H9 (cell line): ENCODE measurements around the gene PLSCR4. TPM values are rescaled to one million over a fixed set of nuclear protein-coding genes. Genes with fewer than 3 reads are reported as not detected.

Experiments
- DNase-seq: peaks from one replicate; pipeline ENCODE4 v3.0.0-alpha.2; 2017
- H2AFZ ChIP-seq: one replicate; pipeline ENCODE4 v1.6.1; 2013; ENCODE audit warnings: mild to moderate bottlenecking, low read length, control low read depth, moderate library complexity
- H2AK5ac ChIP-seq: 2 replicates; pipeline ENCODE4 v1.6.1; 2013; ENCODE audit warnings: low read length, control low read depth, mixed read lengths; ENCODE audit not compliant: insufficient read length
- H2BK120ac ChIP-seq: one replicate; pipeline ENCODE4 v1.6.1; 2013; ENCODE audit warnings: low read depth, mild to moderate bottlenecking, low read length, control low read depth, inconsistent platforms; ENCODE audit not compliant: poor library complexity, severe bottlenecking
- H2BK12ac ChIP-seq: 2 replicates; pipeline ENCODE4 v1.6.1; 2013; ENCODE audit warnings: low read length, control low read depth, mixed read lengths, low read depth; ENCODE audit not compliant: insufficient read length
- H2BK15ac ChIP-seq: 2 replicates; pipeline ENCODE4 v1.6.1; 2013; ENCODE audit warnings: low read depth, low read length, control low read depth
- H2BK20ac ChIP-seq: one replicate; pipeline ENCODE4 v1.6.1; 2013; ENCODE audit warnings: low read depth, mild to moderate bottlenecking, low read length, control low read depth, inconsistent platforms; ENCODE audit not compliant: poor library complexity, severe bottlenecking
- H2BK5ac ChIP-seq: 2 replicates; pipeline ENCODE4 v1.6.1; 2013; ENCODE audit warnings: low read length, control low read depth, mixed read lengths; ENCODE audit not compliant: insufficient read length
- H3K14ac ChIP-seq: 2 replicates; pipeline ENCODE4 v1.6.1; 2013; ENCODE audit warnings: low read length, control low read depth; ENCODE audit not compliant: insufficient read depth
- H3K18ac ChIP-seq: 2 replicates; pipeline ENCODE4 v1.6.1; 2013; ENCODE audit warnings: low read depth, mild to moderate bottlenecking, mixed read lengths, low read length, control low read depth; ENCODE audit not compliant: insufficient read length
- H3K23ac ChIP-seq: 2 replicates; pipeline ENCODE4 v1.6.1; 2013; ENCODE audit warnings: low read length, control low read depth, mixed read lengths, low read depth; ENCODE audit not compliant: insufficient read length
- H3K23me2 ChIP-seq: 2 replicates; pipeline ENCODE4 v1.6.1; 2013; ENCODE audit warnings: low read depth, mild to moderate bottlenecking, mixed read lengths, low read length, control low read depth; ENCODE audit not compliant: insufficient read length, poor library complexity, severe bottlenecking
- H3K27ac ChIP-seq: 2 replicates; pipeline ENCODE4 v1.5.1; 2013; ENCODE audit warnings: low read length, control low read depth, mixed read lengths, low read depth; ENCODE audit not compliant: insufficient read length
- H3K27me3 ChIP-seq: 2 replicates; pipeline ENCODE4 v1.6.1; 2013; ENCODE audit warnings: low read length, control low read depth, inconsistent platforms; ENCODE audit not compliant: insufficient read depth
- H3K4ac ChIP-seq: 2 replicates; pipeline ENCODE4 v1.6.1; 2013; ENCODE audit warnings: low read depth, mild to moderate bottlenecking, control low read depth, inconsistent platforms, low read length, moderate library complexity
- H3K4me1 ChIP-seq: 2 replicates; pipeline ENCODE4 v1.6.1; 2013; ENCODE audit warnings: low read length, control low read depth, inconsistent platforms; ENCODE audit not compliant: insufficient read depth
- H3K4me2 ChIP-seq: 2 replicates; pipeline ENCODE4 v1.6.1; 2013; ENCODE audit warnings: low read length, control low read depth, mixed read lengths; ENCODE audit not compliant: insufficient read length, insufficient read depth
- H3K56ac ChIP-seq: 2 replicates; pipeline ENCODE4 v1.6.1; 2013; ENCODE audit warnings: low read depth, mild to moderate bottlenecking, mixed read lengths, low read length, control low read depth; ENCODE audit not compliant: insufficient read length
- H3K79me1 ChIP-seq: 2 replicates; pipeline ENCODE4 v1.6.1; 2013; ENCODE audit warnings: low read depth, mild to moderate bottlenecking, moderate library complexity, low read length, control low read depth, inconsistent platforms; ENCODE audit not compliant: insufficient read depth, poor library complexity, severe bottlenecking
- H3K79me2 ChIP-seq: 2 replicates; pipeline ENCODE4 v1.6.1; 2013; ENCODE audit warnings: low read length, control low read depth, inconsistent platforms; ENCODE audit not compliant: insufficient read depth
- H3K9ac ChIP-seq: 2 replicates; pipeline ENCODE4 v1.6.1; 2013; ENCODE audit warnings: low read length, control low read depth, mixed read lengths; ENCODE audit not compliant: insufficient read length; ENCODE audit errors: extremely low read depth
- H3K9me3 ChIP-seq: one replicate; pipeline ENCODE4 v1.6.1; 2013; ENCODE audit warnings: low read depth, low read length, inconsistent platforms; ENCODE audit not compliant: control insufficient read depth
- H3T11ph ChIP-seq: one replicate; pipeline ENCODE4 v1.6.1; 2013; ENCODE audit warnings: mild to moderate bottlenecking, low read length, control low read depth, inconsistent platforms
- H4K20me1 ChIP-seq: one replicate; pipeline ENCODE4 v1.6.1; 2013; ENCODE audit not compliant: control insufficient read depth, insufficient read length, insufficient read depth
- H4K5ac ChIP-seq: 2 replicates; pipeline ENCODE4 v1.6.1; 2013; ENCODE audit warnings: low read depth, mild to moderate bottlenecking, mixed read lengths, low read length, control low read depth; ENCODE audit not compliant: insufficient read length
- H4K8ac ChIP-seq: replicated peaks from 2 replicates; pipeline ENCODE4 v1.6.1; 2013; ENCODE audit warnings: low read length, control low read depth, mixed read lengths, low read depth; ENCODE audit not compliant: insufficient read length
- H4K91ac ChIP-seq: 2 replicates; pipeline ENCODE4 v1.6.1; 2013; ENCODE audit warnings: low read depth, mild to moderate bottlenecking, moderate library complexity, mixed read lengths, low read length, control low read depth; ENCODE audit not compliant: insufficient read length
- H3K27ac Mint-ChIP-seq, 3 experiments: 2 replicates in 2 of 3; 3 replicates in 1 of 3; pipeline ENCODE4 v1.8.0; 2020 to 2021; ENCODE audit warnings: mixed read lengths in 3 of 3, mild to moderate bottlenecking in 1 of 3, moderate library complexity in 1 of 3
- H3K27me3 Mint-ChIP-seq: 2 replicates; pipeline ENCODE4 v1.8.0; 2021; ENCODE audit warnings: low read depth, mild to moderate bottlenecking, moderate library complexity, mixed read lengths
- H3K36me3 Mint-ChIP-seq, 3 experiments: 2 replicates in 2 of 3; 3 replicates in 1 of 3; pipeline ENCODE4 v1.8.0; 2020 to 2021; ENCODE audit warnings: low read depth in 3 of 3, mixed read lengths in 3 of 3; ENCODE audit not compliant: insufficient read depth in 1 of 3
- H3K4me1 Mint-ChIP-seq, 2 experiments: 2 replicates each; pipeline ENCODE4 v1.8.0; 2020; ENCODE audit warnings: mixed read lengths in 2 of 2
- H3K4me3 Mint-ChIP-seq, 2 experiments: 2 replicates in 1 of 2; 3 replicates in 1 of 2; pipeline ENCODE4 v1.8.0; 2020 to 2021; ENCODE audit warnings: mild to moderate bottlenecking in 2 of 2, mixed read lengths in 2 of 2, moderate library complexity in 1 of 2
- H3K9me3 Mint-ChIP-seq, 2 experiments: 2 replicates in 1 of 2; 3 replicates in 1 of 2; pipeline ENCODE4 v1.8.0; 2020; ENCODE audit warnings: mild to moderate bottlenecking in 2 of 2, mixed read lengths in 2 of 2, moderate library complexity in 1 of 2
- WGBS: extraction: QIAGEN DNeasy Blood & Tissue Kit; methylation state at CpG from one replicate; pipeline ENCODE4 v1.1.7; 2013; ENCODE audit warnings: missing lambda C conversion rate, low lambda C conversion rate, mixed read lengths; ENCODE audit not compliant: insufficient read length; ENCODE audit errors: extremely low coverage; 5-methylcytosine and 5-hydroxymethylcytosine counted together
- total RNA-seq: library from RNA; stranded (reverse); gene quantifications from 2 replicates; pipeline ENCODE4 v1.2.1, GENCODE V29; 2021
- TF ChIP-seq, protein P1 (sequence below): fragments of 200-600 bp; sonication (generic); conservative IDR thresholded peaks from 3 replicates; pipeline ENCODE4 v1.8.0; 2021; ENCODE audit warnings: antibody characterized with exemption, mild to moderate bottlenecking

Gene PLSCR4
- total RNA-seq, 1 experiment from 2014 or later = 1.2 TPM

DNA sequence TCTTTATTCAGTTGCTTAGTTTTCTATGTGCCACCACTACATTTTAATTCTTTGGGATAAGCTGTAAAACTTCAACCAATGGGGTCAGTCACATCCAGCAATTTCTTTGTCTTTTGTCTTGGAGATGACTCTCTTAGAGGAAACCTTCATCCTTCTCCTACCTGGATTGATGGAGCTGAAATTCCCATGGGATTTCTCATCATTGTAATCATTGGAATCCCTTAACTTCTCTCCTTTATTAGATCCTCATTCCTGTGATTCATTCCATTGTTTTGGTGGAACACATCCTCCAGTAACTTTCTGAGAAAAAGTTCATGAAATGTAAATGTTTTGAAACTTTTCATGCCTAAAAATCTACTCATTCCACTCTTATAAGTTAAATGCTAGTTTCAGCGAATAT lies 80.3 kb downstream of the PLSCR4 start:
- no peak overlapping the region for H3K23ac ChIP-seq
- Mint-ChIP-seq H3K36me3 (no peaks in the 10 kb centered on the region), H3K27me3 (no peaks in the 10 kb centered on the region), H3K9me3 (no peaks in the 10 kb centered on the region; a peak in 1 of 5 replicates), H3K27ac (no peak overlapping the region), H3K4me3 (no peak overlapping the region), H3K4me1 (peaks cover under 1 to 3% of the 10 kb centered on the region in 2 experiments; a peak in 3 of 4 replicates)
- no peaks in the 10 kb centered on the region for H3K27me3 ChIP-seq
- no peaks in the 10 kb centered on the region for H3K9me3 ChIP-seq
- no peak overlapping the region for H2BK120ac ChIP-seq
- no peak overlapping the region for H3K4ac ChIP-seq
- H3K23me2 ChIP-seq = no peaks in the 10 kb centered on the region
- H2BK20ac ChIP-seq = no peak overlapping the region
- no peak overlapping the region for H4K91ac ChIP-seq
- H3K79me1 ChIP-seq = no peaks in the 10 kb centered on the region
- no peaks in the 10 kb centered on the region for H3K79me2 ChIP-seq
- H2AFZ ChIP-seq = no peak overlapping the region
- H3K56ac ChIP-seq = no peak overlapping the region
- no peaks in the 10 kb centered on the region for H3K4me1 ChIP-seq
- WGBS = no CpG with 5 or more reads among the region's 1 CpG
- no peak overlapping the region for H3K4me2 ChIP-seq
- no peak overlapping the region for H2AK5ac ChIP-seq
- no peak overlapping the region for H4K8ac ChIP-seq
- H2BK12ac ChIP-seq = no peak overlapping the region
- H3K27ac ChIP-seq = no peak overlapping the region
- TF ChIP-seq, protein P1, sequence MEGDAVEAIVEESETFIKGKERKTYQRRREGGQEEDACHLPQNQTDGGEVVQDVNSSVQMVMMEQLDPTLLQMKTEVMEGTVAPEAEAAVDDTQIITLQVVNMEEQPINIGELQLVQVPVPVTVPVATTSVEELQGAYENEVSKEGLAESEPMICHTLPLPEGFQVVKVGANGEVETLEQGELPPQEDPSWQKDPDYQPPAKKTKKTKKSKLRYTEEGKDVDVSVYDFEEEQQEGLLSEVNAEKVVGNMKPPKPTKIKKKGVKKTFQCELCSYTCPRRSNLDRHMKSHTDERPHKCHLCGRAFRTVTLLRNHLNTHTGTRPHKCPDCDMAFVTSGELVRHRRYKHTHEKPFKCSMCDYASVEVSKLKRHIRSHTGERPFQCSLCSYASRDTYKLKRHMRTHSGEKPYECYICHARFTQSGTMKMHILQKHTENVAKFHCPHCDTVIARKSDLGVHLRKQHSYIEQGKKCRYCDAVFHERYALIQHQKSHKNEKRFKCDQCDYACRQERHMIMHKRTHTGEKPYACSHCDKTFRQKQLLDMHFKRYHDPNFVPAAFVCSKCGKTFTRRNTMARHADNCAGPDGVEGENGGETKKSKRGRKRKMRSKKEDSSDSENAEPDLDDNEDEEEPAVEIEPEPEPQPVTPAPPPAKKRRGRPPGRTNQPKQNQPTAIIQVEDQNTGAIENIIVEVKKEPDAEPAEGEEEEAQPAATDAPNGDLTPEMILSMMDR = no peak
- no peak overlapping the region for H2BK5ac ChIP-seq
- H3K14ac ChIP-seq = no peak overlapping the region
- no peak overlapping the region for H3K9ac ChIP-seq
- no peaks in the 10 kb centered on the region for H4K20me1 ChIP-seq
- no peak for DNase-seq
- no peak overlapping the region for H3K18ac ChIP-seq
- no peak overlapping the region for H3T11ph ChIP-seq
- H2BK15ac ChIP-seq = no peak overlapping the region
- no peak overlapping the region for H4K5ac ChIP-seq
